Keratinocyte (primary cell): ENCODE measurements around the gene CECR2.

Experiments
- EZH2 ChIP-seq: IDR thresholded peaks from one replicate; pipeline ENCODE4 v1.6.1; 2012; ENCODE audit warnings: inconsistent platforms, mild to moderate bottlenecking, low read length, moderate library complexity
- TF ChIP-seq, protein P1 (sequence below), 3 experiments: IDR thresholded peaks in 1 of 3; conservative IDR thresholded peaks in 1 of 3; optimal IDR thresholded peaks in 1 of 3; 2 replicates in 2 of 3; 3 replicates in 1 of 3; pipeline versions ENCODE3 to v1.5.1; 2011; ENCODE audit warnings: low read length in 3 of 3, mild to moderate bottlenecking in 3 of 3, moderate library complexity in 2 of 3, control low read depth in 1 of 3, inconsistent platforms in 1 of 3; ENCODE audit not compliant: insufficient read depth in 2 of 3; ENCODE audit errors: extremely low read depth in 1 of 3

DNA sequence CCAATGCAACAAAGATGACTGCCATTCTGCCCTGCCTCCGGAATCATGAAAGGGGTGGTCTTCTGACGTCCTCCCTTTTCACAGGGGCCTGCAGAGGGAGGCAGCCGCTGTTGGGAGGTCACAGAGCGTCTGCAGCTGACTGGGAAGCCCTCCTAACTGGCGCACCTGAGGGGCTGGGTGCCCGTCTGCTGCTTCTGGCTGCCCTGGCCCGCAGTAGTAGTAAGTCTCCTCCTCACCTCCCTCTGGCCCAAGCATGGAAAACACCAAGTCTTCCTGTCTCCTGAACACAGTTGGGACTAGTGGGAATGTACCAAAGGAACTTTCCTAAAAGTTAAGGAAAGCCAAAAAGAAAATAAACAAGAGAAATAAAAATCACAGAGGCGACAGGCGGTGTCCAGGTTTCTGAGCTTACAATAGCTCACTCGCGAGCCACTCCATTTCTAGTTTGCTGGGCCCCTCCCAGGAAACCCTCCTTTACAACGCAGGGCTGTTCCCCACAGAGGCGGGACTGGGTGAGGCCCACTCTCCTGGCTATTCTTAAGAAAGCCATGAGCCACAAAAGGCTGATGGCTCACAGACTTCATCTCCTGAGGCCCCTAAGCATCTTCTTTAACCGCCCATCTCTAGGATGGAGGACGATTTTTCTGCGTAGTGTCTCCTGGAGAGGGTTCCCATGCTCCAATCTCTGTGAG is 37.0 kb upstream of the CECR2 start:
- TF ChIP-seq, protein P1, sequence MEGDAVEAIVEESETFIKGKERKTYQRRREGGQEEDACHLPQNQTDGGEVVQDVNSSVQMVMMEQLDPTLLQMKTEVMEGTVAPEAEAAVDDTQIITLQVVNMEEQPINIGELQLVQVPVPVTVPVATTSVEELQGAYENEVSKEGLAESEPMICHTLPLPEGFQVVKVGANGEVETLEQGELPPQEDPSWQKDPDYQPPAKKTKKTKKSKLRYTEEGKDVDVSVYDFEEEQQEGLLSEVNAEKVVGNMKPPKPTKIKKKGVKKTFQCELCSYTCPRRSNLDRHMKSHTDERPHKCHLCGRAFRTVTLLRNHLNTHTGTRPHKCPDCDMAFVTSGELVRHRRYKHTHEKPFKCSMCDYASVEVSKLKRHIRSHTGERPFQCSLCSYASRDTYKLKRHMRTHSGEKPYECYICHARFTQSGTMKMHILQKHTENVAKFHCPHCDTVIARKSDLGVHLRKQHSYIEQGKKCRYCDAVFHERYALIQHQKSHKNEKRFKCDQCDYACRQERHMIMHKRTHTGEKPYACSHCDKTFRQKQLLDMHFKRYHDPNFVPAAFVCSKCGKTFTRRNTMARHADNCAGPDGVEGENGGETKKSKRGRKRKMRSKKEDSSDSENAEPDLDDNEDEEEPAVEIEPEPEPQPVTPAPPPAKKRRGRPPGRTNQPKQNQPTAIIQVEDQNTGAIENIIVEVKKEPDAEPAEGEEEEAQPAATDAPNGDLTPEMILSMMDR (optimal IDR thresholded peaks at IDR 0.05 in 1 of 3, IDR thresholded peaks at IDR 0.05 in 1 of 3, conservative IDR thresholded peaks at IDR 0.05 in 1 of 3; ENCODE audit: extremely low read depth in 1 of 3, insufficient read depth in 2 of 3, low read length in 3 of 3): no peak
- TF ChIP-seq EZH2: no peak
